GM18861 (cell line): ENCODE data around the gene HIVEP3.

ENCODE experiments used
- ATAC-seq: cut with Tn5 transposase; IDR thresholded peaks from one replicate; pipeline ENCODE4 v1.9.1; 2021; ENCODE audit not compliant: unreplicated experiment

The HIVEP3 gene

GRCh38 chr1:41849211-41849759 is 69.4 kb downstream of the HIVEP3 start:
- no peak for ATAC-seq

GRCh38 chr1:41848216-41848952 is 70.3 kb downstream of the HIVEP3 start:
- no peak for ATAC-seq

DNA sequence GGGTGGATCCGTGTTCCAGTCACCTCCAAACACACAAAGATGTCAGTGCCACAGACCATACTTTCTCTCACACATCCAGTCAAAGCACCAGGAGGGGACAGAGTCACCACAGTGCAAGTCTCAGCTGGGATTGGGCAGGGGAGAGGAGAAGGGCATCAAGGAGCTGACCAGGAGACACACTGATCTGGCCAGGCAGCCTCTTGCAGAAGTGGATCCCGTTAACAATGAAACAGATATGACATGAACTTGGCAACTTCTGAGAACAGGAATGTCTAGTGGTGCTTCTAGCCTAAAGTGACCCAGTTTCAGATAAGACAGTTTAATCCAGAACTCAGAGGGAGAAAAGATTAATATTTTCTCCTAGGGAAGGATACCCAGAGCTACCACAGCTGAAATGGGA is 71.0 kb downstream of the HIVEP3 start:
- no peak for ATAC-seq

DNA sequence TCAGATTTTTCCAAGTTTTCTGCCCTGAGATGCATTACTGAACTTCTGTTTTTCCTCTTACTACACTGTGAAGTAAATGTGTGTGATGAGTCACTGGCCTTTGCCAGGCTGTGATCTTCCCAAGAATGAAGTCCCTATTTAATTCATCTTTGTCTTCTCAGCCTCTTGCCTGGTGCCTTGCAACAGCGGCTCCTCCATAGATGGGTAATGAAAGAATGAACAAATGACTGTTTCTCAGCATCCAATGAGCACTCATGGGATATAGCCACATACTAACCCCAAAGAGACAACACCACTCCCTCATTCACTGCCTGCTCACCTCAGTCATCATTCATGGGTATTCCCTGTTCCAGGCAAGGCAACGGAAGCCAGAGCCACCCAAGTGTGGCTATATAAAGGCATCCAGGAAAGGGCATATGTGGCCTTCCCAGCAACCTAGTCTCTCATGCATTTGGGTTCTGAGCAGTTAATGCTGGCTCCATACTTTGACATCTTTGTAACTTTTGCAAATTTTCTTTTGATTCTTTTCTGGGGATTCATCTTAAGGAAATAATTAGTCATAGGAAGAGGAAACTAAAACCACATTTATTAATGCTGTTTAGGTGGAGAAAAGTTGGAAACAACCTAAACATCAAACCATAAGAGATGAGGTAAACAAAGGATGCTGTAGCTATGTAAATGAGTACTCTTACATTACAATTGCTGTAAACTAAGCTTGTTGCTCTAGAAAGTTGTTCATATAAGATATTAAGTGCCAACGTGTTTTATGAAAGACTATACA is 71.9 kb downstream of the HIVEP3 start:
- no peak for ATAC-seq

DNA sequence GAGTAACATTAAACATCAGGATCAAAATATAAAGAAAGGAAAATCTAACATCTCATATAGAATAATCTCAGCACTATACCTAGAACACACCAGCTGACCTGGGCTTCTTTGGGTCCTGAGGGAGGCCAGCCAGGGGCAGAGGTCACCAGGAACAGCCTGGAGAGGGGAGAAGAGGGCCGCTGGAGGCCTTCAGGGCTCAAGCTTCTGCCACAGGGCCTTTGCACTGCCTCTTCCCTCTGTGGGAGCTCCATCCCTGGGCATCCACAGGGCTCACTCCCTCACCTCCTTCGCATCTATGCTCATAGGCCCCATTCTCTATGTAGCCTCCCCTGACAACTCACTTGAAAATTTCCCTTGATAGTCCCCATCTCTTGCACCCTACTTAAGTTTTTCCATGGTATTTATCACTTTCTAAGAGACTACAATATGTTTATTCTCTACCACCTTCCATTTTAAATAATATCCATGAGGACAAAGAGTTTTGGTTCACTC is 73.9 kb downstream of the HIVEP3 start:
- no peak for ATAC-seq

DNA sequence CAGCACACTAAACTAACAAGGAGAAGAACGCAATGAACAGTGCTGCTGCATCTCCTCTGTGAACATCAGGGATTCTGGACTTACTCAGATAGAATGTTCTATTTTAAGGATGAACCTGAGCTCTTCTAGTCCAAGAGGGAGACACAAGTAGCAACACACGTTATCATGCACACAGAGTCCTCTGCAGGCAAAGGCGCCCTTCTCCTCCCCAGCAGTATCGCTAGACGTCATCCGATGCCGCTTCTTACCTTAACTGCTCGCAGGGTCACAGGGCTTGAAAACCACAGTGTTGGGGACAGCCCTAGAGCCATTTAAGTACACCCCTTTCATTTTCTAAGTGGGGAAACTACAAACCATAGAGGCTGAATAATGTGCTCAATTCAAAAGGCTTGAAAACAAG is 74.5 kb downstream of the HIVEP3 start:
- no peak for ATAC-seq

DNA sequence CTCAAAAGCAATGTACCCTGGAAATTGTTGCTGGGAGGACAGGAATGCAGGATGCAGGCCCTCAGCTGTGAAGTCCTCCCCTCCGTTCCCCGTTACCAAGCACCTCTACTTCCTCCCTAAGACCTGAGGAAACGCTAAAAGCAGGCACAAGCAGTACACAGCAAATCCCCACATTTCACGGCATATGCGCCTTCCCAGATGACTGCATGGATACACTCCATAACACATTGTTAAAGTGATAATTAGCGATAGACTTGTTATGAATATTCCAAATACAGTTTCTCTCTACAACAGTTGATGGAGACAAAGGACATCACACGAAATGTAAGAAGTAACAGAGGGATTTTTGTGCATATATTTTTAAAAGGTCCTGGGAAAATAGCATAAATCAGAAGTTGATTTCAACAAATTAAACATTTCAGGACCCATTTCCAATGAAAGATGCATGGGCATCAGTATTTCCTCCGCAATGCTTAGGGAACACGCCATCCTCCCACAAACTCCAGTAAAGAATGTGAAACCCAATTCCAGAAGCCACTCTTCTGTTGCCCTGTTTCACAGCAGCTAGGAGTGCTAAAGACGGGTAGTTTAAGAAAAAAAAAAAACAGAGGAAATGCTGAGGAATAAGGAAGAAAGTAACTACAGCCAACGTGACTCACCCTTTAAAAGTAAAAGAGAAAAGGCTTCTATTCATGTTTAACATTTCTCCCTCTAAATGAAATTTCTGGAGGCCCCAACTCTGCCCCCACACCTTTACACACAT is 75.5 kb downstream of the HIVEP3 start:
- no peak for ATAC-seq

GRCh38 chr1:41842326-41842725 is 76.4 kb downstream of the HIVEP3 start:
- ATAC-seq = no peak

- ATAC-seq = no peak
Observed at GRCh38 chr1:41840592-41841246, 78.0 kb downstream of the HIVEP3 start.

GRCh38 chr1:41838266-41838665 is 80.5 kb downstream of the HIVEP3 start:
- ATAC-seq = no peak

DNA sequence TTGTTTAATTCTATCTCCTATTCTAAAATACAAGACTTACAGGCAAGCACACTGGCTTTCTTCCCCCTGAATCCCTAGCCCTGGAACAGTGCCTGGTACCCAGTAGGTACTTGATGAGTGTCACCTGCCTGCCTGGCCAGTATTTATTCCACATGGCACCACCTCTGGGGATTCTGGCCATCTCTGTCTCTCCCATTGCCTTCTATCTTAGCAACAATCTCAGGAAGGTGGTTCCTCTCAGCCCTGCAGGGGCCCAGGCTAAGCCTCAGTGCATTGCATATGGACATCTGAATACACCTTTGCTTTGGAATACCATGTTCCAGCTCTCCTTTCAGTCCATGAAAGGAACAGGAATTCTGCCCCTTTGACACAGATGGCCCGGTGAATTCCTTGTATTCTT is 81.0 kb downstream of the HIVEP3 start:
- ATAC-seq = no peak

DNA sequence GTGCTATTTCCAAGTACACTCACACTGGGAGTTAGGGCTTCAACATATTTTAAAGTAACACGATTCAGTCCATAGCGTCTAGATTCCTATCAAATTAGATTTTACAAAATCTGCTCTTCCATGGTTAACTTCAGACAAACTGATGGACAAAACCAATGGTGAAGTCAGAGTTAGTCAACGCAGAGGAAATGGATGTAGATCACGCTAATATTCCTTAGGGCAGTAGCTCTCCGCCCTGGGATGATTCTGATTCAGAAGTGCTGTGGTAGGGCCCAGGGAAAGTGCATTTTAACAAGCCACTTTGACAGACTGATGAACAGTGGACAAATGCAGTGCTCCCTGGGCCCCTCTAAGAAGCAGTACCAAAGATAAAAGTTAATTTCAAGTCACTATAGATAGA is 83.2 kb downstream of the HIVEP3 start:
- ATAC-seq = no peak

DNA sequence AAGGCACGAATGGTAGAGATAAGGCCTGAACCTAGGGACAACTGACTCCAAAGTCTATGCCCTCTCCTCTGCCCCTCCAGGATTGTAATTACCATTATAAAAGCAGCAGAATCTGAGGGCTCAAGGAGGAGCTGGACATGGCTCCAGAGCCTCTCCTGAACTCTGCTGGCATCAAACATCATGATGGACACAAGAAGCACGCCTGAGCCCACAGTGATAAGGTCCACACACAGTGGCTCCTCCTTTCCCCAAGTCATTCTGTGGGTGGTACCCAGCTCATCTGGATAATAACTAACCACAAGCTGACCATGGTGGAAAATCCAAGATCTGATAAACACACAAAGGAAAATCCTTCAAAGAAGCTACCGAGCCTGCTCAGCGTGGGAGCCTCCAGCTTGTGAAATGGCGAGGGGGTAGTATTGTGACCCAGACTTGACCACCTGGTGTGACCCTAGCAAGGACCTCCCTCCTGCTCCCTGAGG is 85.2 kb downstream of the HIVEP3 start:
- no peak for ATAC-seq

- ATAC-seq = no peak
Observed at GRCh38 chr1:41830726-41831125, 88.0 kb downstream of the HIVEP3 start.

DNA sequence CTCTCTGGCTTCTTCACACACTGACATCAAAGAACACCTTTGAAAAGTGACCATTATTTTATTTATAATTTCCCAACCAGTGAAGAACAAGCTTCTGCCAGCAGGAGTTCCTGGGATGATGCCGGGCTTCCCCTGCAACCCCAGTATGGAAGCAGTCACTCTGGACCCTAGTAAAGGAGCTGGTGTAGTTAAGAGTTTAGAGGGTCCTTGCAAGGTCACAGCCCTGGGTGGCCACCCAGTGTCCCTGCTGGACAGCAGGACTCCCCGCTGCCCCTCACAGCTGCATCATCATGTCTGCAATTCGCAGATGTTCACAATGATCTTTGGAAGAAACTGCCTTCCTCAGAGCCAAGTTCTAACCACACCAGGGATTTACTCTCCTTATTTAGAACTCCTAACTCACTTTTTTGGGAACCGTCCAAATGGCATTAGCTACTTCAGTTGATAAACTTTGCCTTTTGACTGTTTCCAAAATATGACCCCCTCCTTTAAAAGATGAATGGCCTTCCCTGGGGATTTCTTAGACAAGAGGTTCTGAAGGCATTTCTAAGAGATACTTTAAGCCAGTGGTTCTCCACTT is 90.6 kb downstream of the HIVEP3 start:
- no peak for ATAC-seq

GRCh38 chr1:41823471-41823870 is 95.3 kb downstream of the HIVEP3 start:
- ATAC-seq = no peak

GRCh38 chr1:41822866-41823265 is 95.9 kb downstream of the HIVEP3 start:
- no peak for ATAC-seq

DNA sequence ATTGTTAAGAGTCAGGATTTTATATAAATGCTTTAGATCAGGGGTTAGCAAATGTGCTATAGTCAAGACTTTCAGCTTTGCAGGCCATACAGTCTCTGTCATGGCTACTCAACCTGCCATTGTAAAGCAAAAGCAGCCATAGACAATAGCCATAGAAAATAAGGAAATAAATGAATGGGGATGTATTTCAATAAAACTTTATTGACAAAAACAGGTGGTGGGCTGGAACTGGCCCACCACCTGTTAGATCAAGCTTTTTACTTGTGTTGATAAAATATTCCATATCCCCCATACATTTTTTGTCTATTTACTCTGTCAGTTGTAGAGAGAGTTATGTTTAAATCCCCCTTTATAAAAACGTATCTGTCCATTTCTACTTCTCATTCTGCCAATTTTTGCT is 98.9 kb downstream of the HIVEP3 start:
- no peak for ATAC-seq

DNA sequence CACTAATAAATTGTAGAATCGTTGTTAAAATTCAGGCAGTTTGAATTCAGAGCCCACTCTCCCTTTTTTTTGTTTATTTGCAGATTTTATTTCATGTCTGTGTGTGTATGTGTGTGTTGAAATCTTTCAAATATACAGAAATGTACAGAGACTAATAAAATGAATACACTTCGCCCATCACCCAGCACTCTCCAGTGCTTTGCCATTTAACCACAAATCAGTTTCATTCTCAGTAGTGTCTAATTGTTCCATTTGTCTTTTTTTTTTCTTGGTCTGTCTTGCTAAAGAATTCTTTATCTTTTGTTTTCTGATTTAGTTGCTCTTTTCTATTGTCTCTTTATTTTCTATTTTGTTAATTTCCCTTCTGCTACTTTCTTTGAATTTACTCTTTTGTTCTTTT is 99.7 kb downstream of the HIVEP3 start:
- ATAC-seq = no peak

- no peak for ATAC-seq
Observed at GRCh38 chr1:41816061-41816460, 102.7 kb downstream of the HIVEP3 start.
